Hepatocyte (in vitro differentiated cells): ENCODE data around the gene MTCH1. TPM values are rescaled to one million over a fixed set of nuclear protein-coding genes. Genes with fewer than 3 reads are reported as not detected.

Experiments
- DNase-seq: peaks from one replicate; pipeline ENCODE4 v3.0.0-alpha.2; 2016; ENCODE audit warnings: low spot score
- H2AFZ ChIP-seq: fragments of 200-600 bp; sonication (generic); 2 replicates; pipeline ENCODE4 v1.6.0; 2016; ENCODE audit warnings: antibody characterized with exemption, mild to moderate bottlenecking
- H3K27ac ChIP-seq: fragments of 200-600 bp; sonication (generic); 2 replicates; pipeline ENCODE4 v1.5.1; 2016; ENCODE audit warnings: mild to moderate bottlenecking
- H3K27me3 ChIP-seq: fragments of 200-600 bp; sonication (generic); 2 replicates; pipeline ENCODE4 v1.6.1; 2016
- H3K36me3 ChIP-seq: fragments of 200-600 bp; sonication (generic); replicated peaks from 2 replicates; pipeline ENCODE4 v1.5.1; 2016; ENCODE audit warnings: low read depth; ENCODE audit not compliant: insufficient read depth
- H3K4me1 ChIP-seq: fragments of 200-600 bp; sonication (generic); 2 replicates; pipeline ENCODE4 v1.5.1; 2016; ENCODE audit warnings: mild to moderate bottlenecking, moderate library complexity; ENCODE audit not compliant: insufficient read depth
- H3K4me2 ChIP-seq: fragments of 200-600 bp; sonication (generic); 2 replicates; pipeline ENCODE4 v1.6.0; 2016
- H3K4me3 ChIP-seq: fragments of 200-600 bp; sonication (generic); 2 replicates; pipeline ENCODE4 v1.5.1; 2016; ENCODE audit warnings: mild to moderate bottlenecking
- H3K79me2 ChIP-seq: fragments of 200-600 bp; sonication (generic); 2 replicates; pipeline ENCODE4 v1.6.0; 2017; ENCODE audit warnings: mild to moderate bottlenecking
- H3K9me2 ChIP-seq: fragments of 200-600 bp; sonication (generic); replicated peaks from 2 replicates; pipeline ENCODE4 v1.6.0; 2017; ENCODE audit warnings: mild to moderate bottlenecking; ENCODE audit not compliant: insufficient read depth
- H3K9me3 ChIP-seq: fragments of 200-600 bp; sonication (generic); 2 replicates; pipeline ENCODE4 v1.5.1; 2016; ENCODE audit warnings: low read depth, mild to moderate bottlenecking
- H4K20me1 ChIP-seq: fragments of 200-600 bp; sonication (generic); 2 replicates; pipeline ENCODE4 v1.6.0; 2016; ENCODE audit warnings: mild to moderate bottlenecking; ENCODE audit not compliant: insufficient read depth, poor library complexity, severe bottlenecking
- CTCF ChIP-seq: fragments of 200-600 bp; sonication (generic); IDR thresholded peaks from 2 replicates; pipeline ENCODE4 v1.5.1; 2016; ENCODE audit warnings: antibody characterized with exemption, mild to moderate bottlenecking; ENCODE audit not compliant: poor library complexity
- EZH2 ChIP-seq: fragments of 200-600 bp; sonication (generic); IDR thresholded peaks from 2 replicates; pipeline ENCODE4 v1.6.1; 2016; ENCODE audit warnings: antibody characterized with exemption, mild to moderate bottlenecking, borderline replicate concordance
- EZH2phosphoT487 ChIP-seq: fragments of 200-600 bp; sonication (generic); IDR thresholded peaks from one replicate; pipeline ENCODE4 v1.6.1; 2018; ENCODE audit warnings: antibody characterized with exemption, mild to moderate bottlenecking, low read depth, moderate library complexity; ENCODE audit not compliant: unreplicated experiment, severe bottlenecking
- WGBS: methylation state at CpG from one replicate; pipeline ENCODE4 v1.1.6; 2016; ENCODE audit warnings: low lambda C conversion rate; ENCODE audit errors: missing lambda C conversion rate; 5-methylcytosine and 5-hydroxymethylcytosine counted together
- polyA plus RNA-seq: library from polyadenylated mRNA; unstranded; fragments of >200 nt; fragmentation: Nextera tagmentation; extraction: Ambion mirVana; gene quantifications from 2 replicates; pipeline ENCODE4 v1.2.1, GENCODE V29; 2016
- total RNA-seq: library from RNA; depleted of rRNA; stranded (reverse); fragments of >200 nt; gene quantifications from 2 replicates; pipeline ENCODE4 v1.2.3, GENCODE V29; 2014

Gene MTCH1
- total and polyA plus RNA-seq, 2 experiments from 2014 or later: 203 to 395 TPM

GRCh38 chr6:37032239-37032638 is 46.2 kb upstream of the MTCH1 start:
- Histone ChIP-seq H3K4me2 (no peak overlapping the region), H3K4me1 (no peaks in the 10 kb centered on the region), H3K9me2 (no peaks in the 10 kb centered on the region), H3K36me3 (no peaks in the 10 kb centered on the region), H3K27ac (no peak overlapping the region), H3K4me3 (no peak overlapping the region), H3K9me3 (peaks cover 5% of the 10 kb centered on the region), H2AFZ (no peak overlapping the region), H3K27me3 (no peaks in the 10 kb centered on the region), H4K20me1 (no peaks in the 10 kb centered on the region), H3K79me2 (no peaks in the 10 kb centered on the region)
- TF ChIP-seq EZH2 (no peak), EZH2phosphoT487 (no peak), CTCF (no peak)
- WGBS: 85% methylated on average over 6 of the region's 7 CpGs
- DNase-seq: no peak

- no peaks in the 10 kb centered on the region for H4K20me1 ChIP-seq
- no peak for DNase-seq
- no peaks in the 10 kb centered on the region for H3K36me3 ChIP-seq
- no peak for TF ChIP-seq EZH2phosphoT487
- no peak for TF ChIP-seq CTCF
- no peak for TF ChIP-seq EZH2
- no peaks in the 10 kb centered on the region for H3K9me2 ChIP-seq
- peaks cover 5% of the 10 kb centered on the region for H3K9me3 ChIP-seq
- H2AFZ ChIP-seq: no peak overlapping the region
- H3K27ac ChIP-seq: no peak overlapping the region
- 99% methylated on average over 2 of the region's 2 CpGs for WGBS
- H3K4me3 ChIP-seq: no peak overlapping the region
- H3K27me3 ChIP-seq: no peaks in the 10 kb centered on the region
- H3K4me2 ChIP-seq: no peak overlapping the region
- no peaks in the 10 kb centered on the region for H3K4me1 ChIP-seq
- no peaks in the 10 kb centered on the region for H3K79me2 ChIP-seq
These were observed 44.6 kb upstream of the MTCH1 start for GRCh38 chr6:37030599-37030998.

- H3K27ac ChIP-seq: no peak overlapping the region
- no peak overlapping the region for H3K4me2 ChIP-seq
- no peaks in the 10 kb centered on the region for H3K4me1 ChIP-seq
- no peaks in the 10 kb centered on the region for H3K36me3 ChIP-seq
- no peak overlapping the region for H2AFZ ChIP-seq
- 65% methylated on average over 4 of the region's 4 CpGs for WGBS
- no peaks in the 10 kb centered on the region for H4K20me1 ChIP-seq
- no peak for TF ChIP-seq EZH2
- no peak for TF ChIP-seq EZH2phosphoT487
- TF ChIP-seq CTCF: peak; percentile 54
- H3K9me3 ChIP-seq: peaks cover 5% of the 10 kb centered on the region
- no peak overlapping the region for H3K4me3 ChIP-seq
- no peaks in the 10 kb centered on the region for H3K27me3 ChIP-seq
- DNase-seq: peak; percentile 87
- no peaks in the 10 kb centered on the region for H3K79me2 ChIP-seq
- H3K9me2 ChIP-seq: no peaks in the 10 kb centered on the region
These were observed 43.4 kb upstream of the MTCH1 start for GRCh38 chr6:37029249-37029971.
